GM21447 (cell line): ENCODE measurements around the gene TMEM52.

ENCODE experiments used
- ATAC-seq: cut with Tn5 transposase; IDR thresholded peaks from one replicate; pipeline ENCODE4 v1.9.1; 2021; ENCODE audit not compliant: unreplicated experiment

The TMEM52 gene

DNA sequence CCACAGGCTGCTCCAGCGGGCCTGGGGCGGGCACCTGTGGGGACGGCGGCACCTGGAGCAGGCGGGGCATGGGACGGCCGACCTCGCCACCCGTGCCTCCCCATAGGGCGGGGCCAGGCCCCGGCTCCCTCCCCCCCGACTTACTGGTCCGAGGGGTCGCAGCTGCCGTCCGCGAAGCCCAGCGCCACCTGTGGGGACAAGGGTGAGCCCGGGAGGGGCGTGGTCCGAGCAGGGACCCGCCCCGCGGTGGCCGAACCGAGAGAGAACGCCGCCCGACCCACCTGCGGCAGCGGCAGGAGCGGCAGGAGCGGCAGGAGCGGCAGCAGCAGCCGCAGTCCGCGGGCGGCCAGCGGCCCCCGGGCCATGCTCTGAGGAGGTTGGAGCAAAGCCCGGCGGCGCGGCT, at the start of gene TMEM52:
Gene TMEM52, minus strand, starts transcription at position 379 of the 403 bp plus-strand sequence. Its CDS starts 14 bp downstream, at position 365.
- peak; percentile 5 for ATAC-seq

DNA sequence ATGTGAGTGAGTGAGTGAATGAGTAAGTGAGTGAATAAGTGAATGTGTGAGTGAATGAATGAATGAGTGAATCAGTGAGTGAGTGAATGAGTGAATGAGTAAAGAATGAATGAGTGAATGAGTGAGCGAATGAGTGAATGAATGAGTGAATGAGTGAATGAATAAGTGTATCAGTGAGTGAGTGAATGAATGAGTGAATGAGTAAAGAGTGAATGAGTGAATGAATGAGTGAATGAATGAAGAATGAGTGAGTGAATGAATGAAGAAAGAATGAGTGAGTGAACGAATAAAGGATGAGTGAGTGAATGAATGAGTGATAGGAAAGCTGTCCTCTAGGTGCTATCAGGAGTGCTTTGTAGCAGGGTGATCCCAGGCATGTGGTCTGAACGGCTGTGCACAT, 48.8 kb upstream of the TMEM52 start:
- ATAC-seq = no peak

DNA sequence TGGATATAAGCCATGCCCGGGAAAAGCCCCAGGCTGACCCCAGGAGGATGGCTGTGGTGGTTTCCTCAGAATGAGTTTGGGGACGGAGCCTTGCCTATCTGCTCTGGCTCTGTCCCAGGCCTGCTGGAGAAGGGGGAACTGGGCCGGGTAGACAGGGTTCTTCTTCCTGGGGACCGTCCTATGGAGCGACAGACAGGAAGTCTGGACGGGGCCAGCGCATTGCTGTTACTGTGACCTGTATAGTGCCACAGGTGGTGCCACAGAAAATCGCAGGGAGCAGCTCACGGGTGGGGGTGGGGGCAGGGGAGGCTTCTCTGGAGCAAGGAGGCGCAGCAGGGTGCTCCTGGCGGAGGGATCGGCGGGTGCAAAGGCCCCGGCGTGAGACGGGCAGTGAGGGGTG, 48.1 kb upstream of the TMEM52 start:
- ATAC-seq = no peak

DNA sequence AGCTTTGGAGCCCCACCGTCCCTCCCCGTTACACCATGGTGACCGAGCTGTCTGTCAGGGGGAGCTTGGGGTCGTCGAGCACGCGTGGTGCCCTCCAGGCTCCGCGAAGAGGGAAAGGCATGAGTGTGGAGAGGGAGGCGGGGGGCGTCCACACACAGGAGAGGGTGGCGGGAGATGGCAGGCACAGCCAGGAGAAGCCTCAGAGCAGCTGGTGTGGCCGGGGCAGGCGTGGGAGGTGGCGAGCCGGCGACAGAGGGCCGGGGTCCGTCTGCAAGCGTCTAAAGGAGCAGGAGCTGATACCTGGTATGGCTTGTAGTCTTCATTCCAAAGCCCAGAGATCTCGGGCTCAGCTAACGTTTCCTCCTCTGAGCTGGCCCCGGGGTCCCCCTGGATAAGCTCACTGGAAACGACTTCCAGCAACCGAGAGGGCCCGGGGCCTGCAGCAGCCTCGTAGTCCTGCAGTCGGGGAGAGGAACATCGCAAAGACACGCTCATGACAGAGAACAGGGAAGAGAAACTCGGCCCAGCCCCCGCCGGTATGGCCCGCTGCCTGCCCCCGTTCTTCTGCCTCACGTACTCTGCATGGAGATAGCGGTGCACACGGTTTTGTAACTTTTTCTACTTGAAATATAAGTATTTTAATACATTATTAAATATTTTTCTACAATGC, 47.1 kb upstream of the TMEM52 start:
- no peak for ATAC-seq

DNA sequence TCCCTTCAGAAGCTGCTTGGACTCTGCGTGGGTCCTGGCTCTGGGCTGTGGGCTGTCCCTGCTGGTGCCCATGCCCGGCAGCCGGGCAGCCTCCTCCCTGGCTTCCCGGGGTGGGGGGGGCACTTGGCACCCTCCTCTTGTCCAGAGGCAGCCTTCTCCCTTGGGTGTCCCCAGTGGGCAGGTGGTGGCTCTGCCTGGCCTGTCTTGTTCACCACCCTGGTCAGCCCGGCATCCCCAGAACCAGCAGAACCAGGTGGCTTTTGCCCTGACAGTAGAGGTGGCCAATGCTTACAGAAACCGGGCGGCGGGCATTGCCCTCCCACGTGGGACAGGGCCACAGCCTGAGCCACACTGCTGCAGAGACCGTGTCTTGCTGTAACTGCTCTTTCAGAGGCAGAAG, 46.5 kb upstream of the TMEM52 start:
- ATAC-seq = no peak

DNA sequence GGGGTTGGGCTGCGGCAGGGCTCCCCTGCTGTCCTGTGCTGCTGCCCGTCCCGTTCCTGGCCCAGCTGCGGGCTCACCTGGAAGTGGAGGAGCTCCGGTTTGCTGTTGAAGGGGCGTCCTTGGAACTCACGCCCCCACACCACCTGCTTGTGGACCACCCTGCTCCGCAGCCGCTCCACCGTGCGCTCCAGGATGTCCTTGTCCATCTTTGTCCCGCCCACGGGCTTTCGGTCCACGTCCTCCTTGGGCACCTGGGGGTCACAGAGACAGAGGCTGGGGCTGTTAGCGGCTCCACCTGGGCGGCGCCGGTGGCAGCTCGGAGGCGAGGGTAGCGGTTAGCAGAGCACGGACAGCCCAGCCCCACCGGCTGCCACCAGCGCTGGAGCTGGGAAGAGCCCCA, 45.7 kb upstream of the TMEM52 start:
- ATAC-seq = no peak

DNA sequence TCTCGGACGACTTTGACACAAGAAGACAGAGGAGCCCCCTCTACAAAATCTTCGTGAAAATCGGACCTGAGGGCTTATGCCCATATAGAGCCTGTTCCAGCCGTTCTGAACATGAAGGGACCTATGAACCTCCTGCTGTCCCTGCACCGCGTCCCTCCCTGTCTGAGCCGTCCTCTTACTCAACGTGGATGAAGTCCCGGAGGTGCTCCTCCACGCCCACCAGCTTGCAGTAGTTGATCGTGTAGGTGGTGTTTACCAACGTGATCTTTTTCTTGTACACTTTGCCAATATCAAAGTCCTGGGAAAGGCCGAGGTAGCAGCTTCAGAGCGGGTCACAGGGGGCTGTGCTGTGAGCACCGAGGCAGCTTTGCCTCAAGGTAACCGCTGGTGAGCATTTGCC, 44.5 kb upstream of the TMEM52 start:
- ATAC-seq = no peak

DNA sequence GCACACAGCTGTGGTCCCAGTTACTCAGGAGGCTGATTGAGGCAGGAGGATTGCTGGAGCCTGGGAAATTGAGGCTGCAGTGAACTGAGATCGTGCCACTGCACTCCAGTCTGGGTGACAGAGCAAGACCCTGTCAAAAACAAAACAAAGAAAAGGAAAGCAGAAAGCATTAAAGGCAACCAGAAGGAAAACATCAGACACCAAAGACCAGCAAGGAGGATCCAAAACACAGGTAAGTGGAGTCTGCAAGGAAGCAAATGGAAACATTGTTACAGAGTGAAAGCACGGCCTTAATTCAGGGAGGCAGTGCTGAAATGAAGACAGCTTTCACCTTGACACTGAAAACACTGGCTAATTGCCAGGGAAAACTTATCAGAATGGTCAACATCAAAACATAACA, 43.7 kb upstream of the TMEM52 start:
- ATAC-seq = no peak

DNA sequence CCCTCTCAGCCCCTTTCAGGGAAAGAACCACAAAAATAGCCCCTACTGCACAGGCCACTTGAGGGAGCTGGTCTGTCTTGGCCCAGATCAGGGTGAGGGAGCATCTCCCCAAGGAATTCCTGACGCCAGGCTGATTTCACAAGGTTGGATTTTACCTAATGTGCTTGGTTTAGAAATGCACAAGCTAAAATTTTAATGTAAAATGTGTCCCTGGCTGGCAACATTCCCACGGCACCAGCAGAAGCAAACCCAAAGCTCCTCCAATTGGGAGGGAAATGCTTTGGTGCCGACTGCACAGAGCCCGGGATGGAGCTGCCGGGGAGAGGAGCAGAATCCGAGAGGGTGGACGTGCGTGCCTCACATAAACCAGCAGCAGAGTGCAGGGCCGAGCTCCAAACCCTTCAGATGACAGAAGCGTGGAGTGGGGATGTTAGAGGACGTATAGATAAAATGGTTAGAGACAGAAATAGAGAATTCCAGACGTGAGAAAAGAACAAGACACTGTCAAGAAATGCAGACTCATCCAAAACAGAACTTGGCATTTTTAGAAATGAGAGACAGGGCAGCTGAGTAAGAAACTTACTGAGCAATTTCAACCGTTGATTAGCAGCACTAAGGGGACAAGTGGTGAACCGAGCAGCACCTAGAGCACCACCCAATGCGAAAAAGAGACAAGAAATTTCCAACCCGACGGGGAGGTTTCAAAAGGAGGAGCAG, 41.6 kb upstream of the TMEM52 start:
- no peak for ATAC-seq

DNA sequence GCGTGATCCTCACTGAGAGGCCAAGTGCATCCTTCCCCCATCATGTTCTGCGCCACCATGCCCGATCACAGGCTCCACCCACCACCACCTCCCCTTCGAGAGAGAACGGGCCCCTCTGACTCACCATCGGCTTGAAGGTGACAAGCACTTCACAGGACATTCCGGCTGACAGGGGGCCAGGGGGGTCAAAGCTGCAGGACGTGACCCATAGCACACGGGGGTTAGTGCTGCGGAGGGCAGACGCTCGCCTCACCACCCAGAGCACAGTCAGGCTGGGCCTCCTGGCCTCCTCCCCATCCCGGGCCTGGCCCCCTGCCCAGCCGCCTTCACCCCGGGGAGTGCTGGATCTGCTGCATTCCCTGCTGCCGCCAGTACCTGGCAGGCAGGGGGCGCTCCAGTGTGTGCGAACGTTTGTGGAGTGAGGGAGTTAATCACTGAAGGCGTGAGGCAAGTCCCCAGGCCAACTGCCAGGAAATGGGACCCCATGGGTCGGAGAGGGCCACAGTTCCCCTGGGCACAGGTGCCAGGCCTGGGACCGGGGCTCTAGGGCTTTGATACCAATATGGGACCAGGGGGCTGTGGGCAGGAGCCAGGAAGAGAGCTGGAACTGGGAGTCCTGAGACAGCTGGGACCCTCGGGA, 40.9 kb upstream of the TMEM52 start:
- ATAC-seq = no peak

DNA sequence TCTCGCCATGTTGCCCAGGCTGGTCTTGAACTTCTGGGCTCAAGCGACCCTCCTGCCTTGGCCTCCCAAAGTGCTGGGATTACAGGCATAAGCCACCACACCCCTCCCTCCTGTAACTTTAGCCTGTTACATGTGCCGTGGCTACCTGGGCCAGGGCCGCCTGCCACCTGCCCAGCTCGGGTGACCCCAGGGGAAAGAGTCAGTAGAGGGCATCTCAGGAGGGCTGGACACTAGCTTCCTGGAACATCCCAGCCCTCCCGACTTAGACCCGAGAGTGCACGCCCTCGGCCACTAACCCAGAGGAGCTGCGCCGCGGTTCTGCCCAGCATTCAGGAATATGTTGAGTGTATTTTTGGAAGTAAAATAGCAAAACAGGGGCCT, 40.4 kb upstream of the TMEM52 start:
- no peak for ATAC-seq

DNA sequence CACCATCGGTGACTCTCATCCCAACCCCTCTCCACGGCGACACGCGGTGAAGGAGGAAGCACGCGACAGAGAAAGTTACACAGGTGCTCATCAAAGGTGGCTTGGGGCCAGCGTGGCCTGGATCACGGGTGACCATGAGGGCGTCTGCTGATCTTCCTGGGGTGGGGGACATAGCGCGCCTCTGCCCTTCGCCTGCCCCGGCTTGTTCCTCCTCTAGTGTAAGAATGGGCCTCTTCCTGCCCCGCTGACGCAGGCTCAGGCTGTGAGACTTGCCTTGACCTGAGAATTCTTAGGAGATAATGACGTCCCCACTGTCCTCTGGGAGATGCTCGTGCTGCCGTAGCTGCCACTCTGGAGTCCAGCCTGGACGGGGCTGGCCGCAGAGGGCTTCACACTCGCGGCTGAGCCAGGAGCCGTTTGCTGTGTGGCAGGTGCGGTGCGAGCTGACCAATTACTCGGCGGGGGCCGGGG, 39.0 kb upstream of the TMEM52 start:
- no peak for ATAC-seq

DNA sequence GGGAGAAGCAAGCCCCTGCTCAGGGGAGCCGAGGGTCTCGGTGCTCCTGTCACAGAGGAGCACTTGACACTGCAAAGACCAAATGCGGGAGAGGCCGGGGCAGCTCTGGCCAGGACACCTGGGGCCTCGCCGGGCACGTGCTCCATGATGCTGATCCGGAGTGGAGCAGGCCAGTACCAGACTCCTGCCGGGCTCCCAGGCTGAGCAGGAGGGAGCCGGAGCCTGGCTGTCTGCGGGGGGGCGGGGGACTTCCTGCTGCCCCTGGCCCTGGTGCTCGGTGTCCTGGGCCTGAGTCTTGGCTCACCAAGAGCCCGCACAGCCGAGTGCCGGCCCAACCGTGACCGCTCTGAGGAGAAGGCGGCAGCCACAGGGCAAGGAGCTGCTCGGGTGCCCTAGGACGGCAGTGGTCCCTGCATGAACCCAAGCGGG, 38.5 kb upstream of the TMEM52 start:
- ATAC-seq = no peak

DNA sequence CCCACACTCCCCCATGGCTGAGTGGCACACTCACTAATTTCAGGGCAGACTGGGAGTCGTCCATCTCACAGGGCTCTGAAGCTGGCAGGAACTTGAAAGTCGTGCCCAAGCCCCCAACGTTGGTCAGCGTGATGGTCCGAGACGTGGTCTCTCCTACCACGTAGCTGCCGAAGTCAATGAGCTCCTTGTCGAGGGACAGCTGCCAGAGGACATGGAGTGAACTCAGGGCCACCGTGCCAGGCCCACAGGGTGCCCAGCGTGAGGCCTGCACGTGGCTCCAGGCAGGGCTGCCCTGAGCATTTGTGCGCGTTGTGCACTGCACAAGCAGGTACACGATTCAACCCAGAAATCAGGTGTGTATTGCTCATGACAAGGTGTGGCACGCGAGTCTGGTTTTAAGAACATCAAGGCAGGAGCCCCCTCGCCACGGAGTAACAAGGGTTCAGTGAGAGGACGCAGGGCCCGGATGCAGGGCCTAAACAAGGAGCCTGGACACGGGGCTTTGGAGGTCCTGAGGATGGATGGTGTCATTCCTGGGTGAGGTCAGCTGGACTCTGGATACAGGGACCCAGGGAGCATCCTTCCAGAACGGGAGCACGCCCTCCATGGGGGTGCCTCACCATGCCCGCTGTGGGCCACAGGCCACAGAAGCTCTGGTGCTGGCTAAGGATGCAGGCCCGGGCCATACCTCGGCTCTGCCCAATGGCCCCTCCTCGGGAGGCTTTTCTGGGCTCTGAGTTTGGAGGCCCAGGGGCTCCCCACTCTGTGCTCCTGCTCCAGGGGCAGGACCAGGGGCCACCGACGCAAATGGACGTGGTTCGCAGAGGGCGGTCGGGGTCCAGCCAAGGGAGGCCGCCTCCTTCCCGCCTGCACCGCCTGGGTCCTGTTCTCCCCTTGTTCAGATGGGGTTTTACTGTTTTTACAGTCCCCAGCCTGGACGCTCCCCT, 37.8 kb upstream of the TMEM52 start:
- ATAC-seq = no peak

DNA sequence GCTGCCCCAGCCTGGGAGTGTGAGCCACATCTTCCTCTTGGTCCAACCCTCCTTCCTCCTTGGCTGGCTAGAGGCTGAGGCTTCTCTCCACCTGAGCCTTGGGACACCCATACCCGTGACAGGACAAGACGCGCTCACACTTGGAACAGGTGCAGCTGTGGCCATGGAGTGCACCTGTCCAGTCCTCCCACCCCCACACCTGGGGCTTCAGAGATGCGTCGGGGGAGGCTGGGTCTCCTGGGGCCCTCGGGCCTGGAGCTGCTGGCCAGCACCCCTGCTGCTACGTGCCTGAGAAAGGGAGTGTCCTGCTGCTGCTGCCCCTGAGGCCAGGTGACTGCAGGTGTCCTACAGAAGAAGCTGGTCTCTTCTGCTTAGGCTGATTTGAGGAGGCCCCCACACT, 37.0 kb upstream of the TMEM52 start:
- no peak for ATAC-seq

DNA sequence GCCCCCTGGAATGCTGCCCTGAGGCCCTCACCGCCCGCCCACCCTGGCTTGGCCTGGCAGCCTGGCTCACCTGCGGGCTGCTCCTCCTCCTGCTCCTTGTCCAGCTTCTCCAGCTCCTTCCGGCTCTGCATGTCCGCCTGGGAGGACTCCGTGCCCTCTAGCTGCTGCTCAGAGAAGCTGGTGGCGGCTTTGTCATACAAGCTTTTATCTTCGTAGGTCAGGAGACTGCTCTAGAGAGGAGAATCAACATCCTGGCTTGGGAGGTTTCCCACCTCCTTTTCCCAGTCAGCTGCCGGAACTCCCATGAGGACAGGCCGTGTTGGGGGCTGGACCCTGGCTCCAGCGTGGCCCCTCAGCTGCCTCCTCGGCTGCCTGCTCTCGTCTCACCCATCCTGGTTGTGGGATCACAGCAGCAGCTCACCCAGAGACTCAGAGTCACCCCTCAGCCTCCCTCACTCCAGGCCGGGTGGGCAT, 36.6 kb upstream of the TMEM52 start:
- ATAC-seq = no peak

DNA sequence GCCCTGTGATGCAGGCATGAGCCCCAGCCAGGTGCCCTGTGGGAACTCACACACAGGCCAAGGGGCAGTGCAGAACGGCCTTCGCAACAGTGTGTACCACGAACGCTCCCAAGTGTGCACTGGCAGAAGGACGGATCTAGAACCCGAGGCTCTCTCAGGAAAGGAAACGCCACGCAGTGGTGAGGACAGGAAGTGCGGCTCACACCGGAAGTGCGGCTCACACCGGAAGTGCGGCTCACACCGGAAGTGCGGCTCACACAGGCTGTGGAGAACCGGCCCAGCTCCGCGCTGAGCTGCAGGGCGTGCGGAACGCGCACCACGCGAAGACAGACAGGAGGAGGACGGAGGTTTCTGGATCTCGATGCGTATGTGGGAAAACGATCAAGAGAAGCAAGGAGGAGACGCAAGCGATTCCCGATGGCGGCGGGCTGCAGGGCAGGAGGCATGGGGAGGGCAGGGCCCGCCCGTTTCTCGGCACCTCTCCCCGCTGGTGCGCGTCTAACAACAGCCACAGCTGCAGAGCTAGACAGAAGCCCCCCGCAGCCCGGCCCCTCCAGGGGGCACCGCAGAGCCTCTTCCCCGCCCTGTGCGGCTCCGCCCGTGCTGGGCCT, 35.9 kb upstream of the TMEM52 start:
- no peak for ATAC-seq

DNA sequence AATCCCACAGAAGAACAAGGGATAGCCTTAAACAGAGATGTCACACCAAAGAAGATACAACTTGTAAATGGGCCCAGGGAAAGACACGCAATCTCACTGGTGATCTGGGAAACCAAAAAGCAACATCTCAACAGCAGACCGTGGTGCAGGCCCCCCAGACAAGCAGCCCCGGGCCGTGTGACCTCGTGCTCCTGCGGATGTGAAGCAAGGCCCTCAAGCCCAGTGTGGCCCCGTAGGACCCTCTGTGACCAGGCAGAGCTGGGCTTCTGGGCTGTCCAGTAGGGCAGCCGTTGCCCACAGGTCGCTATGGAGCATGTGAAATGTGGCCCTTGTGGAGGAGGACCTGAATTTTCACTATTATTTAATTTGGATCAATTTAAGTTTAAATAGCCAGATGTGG, 34.9 kb upstream of the TMEM52 start:
- ATAC-seq = no peak

DNA sequence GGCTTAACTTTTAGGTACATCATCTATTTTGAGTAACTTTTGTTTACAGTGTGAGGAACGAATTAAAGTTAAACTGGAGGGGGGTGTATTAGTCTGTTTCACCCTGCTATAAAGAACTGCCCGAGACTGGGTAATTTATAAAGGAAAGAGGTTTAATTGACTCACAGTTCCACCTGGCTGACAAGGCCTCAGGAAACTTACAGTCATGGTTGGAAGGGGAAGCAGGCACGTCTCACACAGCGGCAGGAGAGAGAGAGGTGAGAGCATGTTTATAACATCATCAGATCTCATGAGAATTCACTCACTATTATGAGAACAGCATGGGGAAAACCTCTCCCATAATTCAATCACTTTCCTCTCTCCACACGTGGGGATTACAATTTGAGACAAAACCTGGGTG, 31.9 kb upstream of the TMEM52 start:
- no peak for ATAC-seq

DNA sequence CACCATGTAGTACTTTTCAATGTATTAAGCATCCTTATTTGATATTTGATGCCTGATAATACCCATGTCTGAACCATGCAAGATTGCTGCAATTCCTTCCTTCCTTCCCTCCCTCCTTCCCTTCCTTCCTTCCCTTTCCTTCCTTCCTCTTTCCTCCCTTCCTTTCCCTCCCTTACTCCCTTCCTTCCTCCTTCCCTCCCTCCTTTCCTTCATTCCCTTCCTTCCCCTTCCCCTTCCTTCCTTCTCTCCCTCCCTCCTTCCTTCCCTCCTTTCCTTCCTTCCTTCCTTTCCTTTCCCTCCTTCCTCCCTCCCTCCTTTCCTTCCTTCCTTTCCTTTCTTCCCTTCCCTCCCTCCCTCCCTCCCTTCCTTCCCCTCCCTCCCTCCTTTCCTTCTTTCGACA, 29.7 kb upstream of the TMEM52 start:
- ATAC-seq = no peak

DNA sequence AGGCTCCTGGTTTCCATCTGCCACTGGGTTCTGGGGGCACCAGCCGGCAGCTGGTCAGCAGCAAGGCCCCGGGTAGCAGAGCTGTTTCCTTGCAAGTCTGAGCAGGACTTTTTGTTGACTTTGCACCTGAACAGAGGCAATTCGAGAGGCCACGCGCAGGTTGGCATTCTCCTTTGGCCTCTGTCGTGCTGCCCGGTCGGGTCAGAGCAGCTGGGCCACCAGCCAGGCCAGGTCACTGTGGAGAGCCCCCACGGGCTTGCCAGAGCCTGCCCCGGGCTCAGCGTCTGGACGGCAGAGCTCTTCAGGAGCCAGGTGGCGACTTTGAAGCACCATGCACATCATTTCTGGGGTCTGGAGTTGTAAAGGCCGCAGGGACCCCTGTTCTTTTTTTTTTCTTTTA, 28.4 kb upstream of the TMEM52 start:
- no peak for ATAC-seq
